H9 (cell line): ENCODE data around the gene VANGL2. TPM values are rescaled to one million over a fixed set of nuclear protein-coding genes. Genes with fewer than 3 reads are reported as not detected.

Source experiments
- DNase-seq: peaks from one replicate; pipeline ENCODE4 v3.0.0-alpha.2; 2017
- H2AFZ ChIP-seq: one replicate; pipeline ENCODE4 v1.6.1; 2013; ENCODE audit warnings: mild to moderate bottlenecking, low read length, control low read depth, moderate library complexity
- H2AK5ac ChIP-seq: 2 replicates; pipeline ENCODE4 v1.6.1; 2013; ENCODE audit warnings: low read length, control low read depth, mixed read lengths; ENCODE audit not compliant: insufficient read length
- H2BK120ac ChIP-seq: one replicate; pipeline ENCODE4 v1.6.1; 2013; ENCODE audit warnings: low read depth, mild to moderate bottlenecking, low read length, control low read depth, inconsistent platforms; ENCODE audit not compliant: poor library complexity, severe bottlenecking
- H2BK12ac ChIP-seq: 2 replicates; pipeline ENCODE4 v1.6.1; 2013; ENCODE audit warnings: low read length, control low read depth, mixed read lengths, low read depth; ENCODE audit not compliant: insufficient read length
- H2BK15ac ChIP-seq: 2 replicates; pipeline ENCODE4 v1.6.1; 2013; ENCODE audit warnings: low read depth, low read length, control low read depth
- H2BK20ac ChIP-seq: one replicate; pipeline ENCODE4 v1.6.1; 2013; ENCODE audit warnings: low read depth, mild to moderate bottlenecking, low read length, control low read depth, inconsistent platforms; ENCODE audit not compliant: poor library complexity, severe bottlenecking
- H2BK5ac ChIP-seq: 2 replicates; pipeline ENCODE4 v1.6.1; 2013; ENCODE audit warnings: low read length, control low read depth, mixed read lengths; ENCODE audit not compliant: insufficient read length
- H3K14ac ChIP-seq: 2 replicates; pipeline ENCODE4 v1.6.1; 2013; ENCODE audit warnings: low read length, control low read depth; ENCODE audit not compliant: insufficient read depth
- H3K18ac ChIP-seq: 2 replicates; pipeline ENCODE4 v1.6.1; 2013; ENCODE audit warnings: low read depth, mild to moderate bottlenecking, mixed read lengths, low read length, control low read depth; ENCODE audit not compliant: insufficient read length
- H3K23ac ChIP-seq: 2 replicates; pipeline ENCODE4 v1.6.1; 2013; ENCODE audit warnings: low read length, control low read depth, mixed read lengths, low read depth; ENCODE audit not compliant: insufficient read length
- H3K23me2 ChIP-seq: 2 replicates; pipeline ENCODE4 v1.6.1; 2013; ENCODE audit warnings: low read depth, mild to moderate bottlenecking, mixed read lengths, low read length, control low read depth; ENCODE audit not compliant: insufficient read length, poor library complexity, severe bottlenecking
- H3K27ac ChIP-seq: 2 replicates; pipeline ENCODE4 v1.5.1; 2013; ENCODE audit warnings: low read length, control low read depth, mixed read lengths, low read depth; ENCODE audit not compliant: insufficient read length
- H3K27me3 ChIP-seq: 2 replicates; pipeline ENCODE4 v1.6.1; 2013; ENCODE audit warnings: low read length, control low read depth, inconsistent platforms; ENCODE audit not compliant: insufficient read depth
- H3K4ac ChIP-seq: 2 replicates; pipeline ENCODE4 v1.6.1; 2013; ENCODE audit warnings: low read depth, mild to moderate bottlenecking, control low read depth, inconsistent platforms, low read length, moderate library complexity
- H3K4me1 ChIP-seq: 2 replicates; pipeline ENCODE4 v1.6.1; 2013; ENCODE audit warnings: low read length, control low read depth, inconsistent platforms; ENCODE audit not compliant: insufficient read depth
- H3K4me2 ChIP-seq: 2 replicates; pipeline ENCODE4 v1.6.1; 2013; ENCODE audit warnings: low read length, control low read depth, mixed read lengths; ENCODE audit not compliant: insufficient read length, insufficient read depth
- H3K56ac ChIP-seq: 2 replicates; pipeline ENCODE4 v1.6.1; 2013; ENCODE audit warnings: low read depth, mild to moderate bottlenecking, mixed read lengths, low read length, control low read depth; ENCODE audit not compliant: insufficient read length
- H3K79me1 ChIP-seq: 2 replicates; pipeline ENCODE4 v1.6.1; 2013; ENCODE audit warnings: low read depth, mild to moderate bottlenecking, moderate library complexity, low read length, control low read depth, inconsistent platforms; ENCODE audit not compliant: insufficient read depth, poor library complexity, severe bottlenecking
- H3K79me2 ChIP-seq: 2 replicates; pipeline ENCODE4 v1.6.1; 2013; ENCODE audit warnings: low read length, control low read depth, inconsistent platforms; ENCODE audit not compliant: insufficient read depth
- H3K9ac ChIP-seq: 2 replicates; pipeline ENCODE4 v1.6.1; 2013; ENCODE audit warnings: low read length, control low read depth, mixed read lengths; ENCODE audit not compliant: insufficient read length; ENCODE audit errors: extremely low read depth
- H3K9me3 ChIP-seq: one replicate; pipeline ENCODE4 v1.6.1; 2013; ENCODE audit warnings: low read depth, low read length, inconsistent platforms; ENCODE audit not compliant: control insufficient read depth
- H3T11ph ChIP-seq: one replicate; pipeline ENCODE4 v1.6.1; 2013; ENCODE audit warnings: mild to moderate bottlenecking, low read length, control low read depth, inconsistent platforms
- H4K20me1 ChIP-seq: one replicate; pipeline ENCODE4 v1.6.1; 2013; ENCODE audit not compliant: control insufficient read depth, insufficient read length, insufficient read depth
- H4K5ac ChIP-seq: 2 replicates; pipeline ENCODE4 v1.6.1; 2013; ENCODE audit warnings: low read depth, mild to moderate bottlenecking, mixed read lengths, low read length, control low read depth; ENCODE audit not compliant: insufficient read length
- H4K8ac ChIP-seq: replicated peaks from 2 replicates; pipeline ENCODE4 v1.6.1; 2013; ENCODE audit warnings: low read length, control low read depth, mixed read lengths, low read depth; ENCODE audit not compliant: insufficient read length
- H4K91ac ChIP-seq: 2 replicates; pipeline ENCODE4 v1.6.1; 2013; ENCODE audit warnings: low read depth, mild to moderate bottlenecking, moderate library complexity, mixed read lengths, low read length, control low read depth; ENCODE audit not compliant: insufficient read length
- H3K27ac Mint-ChIP-seq, 3 experiments: 2 replicates in 2 of 3; 3 replicates in 1 of 3; pipeline ENCODE4 v1.8.0; 2020 to 2021; ENCODE audit warnings: mixed read lengths in 3 of 3, mild to moderate bottlenecking in 1 of 3, moderate library complexity in 1 of 3
- H3K27me3 Mint-ChIP-seq: 2 replicates; pipeline ENCODE4 v1.8.0; 2021; ENCODE audit warnings: low read depth, mild to moderate bottlenecking, moderate library complexity, mixed read lengths
- H3K36me3 Mint-ChIP-seq, 3 experiments: 2 replicates in 2 of 3; 3 replicates in 1 of 3; pipeline ENCODE4 v1.8.0; 2020 to 2021; ENCODE audit warnings: low read depth in 3 of 3, mixed read lengths in 3 of 3; ENCODE audit not compliant: insufficient read depth in 1 of 3
- H3K4me1 Mint-ChIP-seq, 2 experiments: 2 replicates each; pipeline ENCODE4 v1.8.0; 2020; ENCODE audit warnings: mixed read lengths in 2 of 2
- H3K4me3 Mint-ChIP-seq, 2 experiments: 2 replicates in 1 of 2; 3 replicates in 1 of 2; pipeline ENCODE4 v1.8.0; 2020 to 2021; ENCODE audit warnings: mild to moderate bottlenecking in 2 of 2, mixed read lengths in 2 of 2, moderate library complexity in 1 of 2
- H3K9me3 Mint-ChIP-seq, 2 experiments: 2 replicates in 1 of 2; 3 replicates in 1 of 2; pipeline ENCODE4 v1.8.0; 2020; ENCODE audit warnings: mild to moderate bottlenecking in 2 of 2, mixed read lengths in 2 of 2, moderate library complexity in 1 of 2
- CTCF ChIP-seq: fragments of 200-600 bp; sonication (generic); conservative IDR thresholded peaks from 3 replicates; pipeline ENCODE4 v1.8.0; 2021; ENCODE audit warnings: antibody characterized with exemption, mild to moderate bottlenecking
- WGBS: extraction: QIAGEN DNeasy Blood & Tissue Kit; methylation state at CpG from one replicate; pipeline ENCODE4 v1.1.7; 2013; ENCODE audit warnings: missing lambda C conversion rate, low lambda C conversion rate, mixed read lengths; ENCODE audit not compliant: insufficient read length; ENCODE audit errors: extremely low coverage; 5-methylcytosine and 5-hydroxymethylcytosine counted together
- total RNA-seq: library from RNA; stranded (reverse); gene quantifications from 2 replicates; pipeline ENCODE4 v1.2.1, GENCODE V29; 2021

The VANGL2 gene
- total RNA-seq, 1 experiment from 2014 or later: 58.5 TPM

- no peak overlapping the region for H3K18ac ChIP-seq
- no peaks in the 10 kb centered on the region for H3K9me3 ChIP-seq
- no peaks in the 10 kb centered on the region for H3K9me3 Mint-ChIP-seq
- no peaks in the 10 kb centered on the region for H3K79me2 ChIP-seq
- peaks cover 0 to 2% (median 0%) of the 10 kb centered on the region in 3 experiments; a peak in 1 of 7 replicates for H3K36me3 Mint-ChIP-seq
- no peak overlapping the region for H3K4me2 ChIP-seq
- no peak overlapping the region for H3K4ac ChIP-seq
- no peak overlapping the region for H3K27ac ChIP-seq
- WGBS: no CpG with 5 or more reads among the region's 1 CpG
- no peak overlapping the region for H4K91ac ChIP-seq
- H4K20me1 ChIP-seq: no peaks in the 10 kb centered on the region
- no peaks in the 10 kb centered on the region for H3K27me3 ChIP-seq
- peaks cover 28 to 50% of the 10 kb centered on the region in 2 experiments for H3K4me1 Mint-ChIP-seq
- no peak overlapping the region for H4K5ac ChIP-seq
- no peaks in the 10 kb centered on the region for H3K23me2 ChIP-seq
- no peaks in the 10 kb centered on the region for H3K4me1 ChIP-seq
- no peak overlapping the region for H3K4me3 Mint-ChIP-seq
- no peak overlapping the region for H2BK5ac ChIP-seq
- peaks cover 4% of the 10 kb centered on the region; the same call in 1 of the 2 replicates for H3K27me3 Mint-ChIP-seq
- H3K79me1 ChIP-seq: no peaks in the 10 kb centered on the region
- no peak overlapping the region for H3K23ac ChIP-seq
- H3K9ac ChIP-seq: no peak overlapping the region
- no peak overlapping the region for H2BK12ac ChIP-seq
- no peak for TF ChIP-seq CTCF
- no peak overlapping the region for H3T11ph ChIP-seq
- H2AFZ ChIP-seq: no peak overlapping the region
- H3K56ac ChIP-seq: no peak overlapping the region
- H3K27ac Mint-ChIP-seq: no peak overlapping the region
- no peak overlapping the region for H2BK15ac ChIP-seq
- H2BK20ac ChIP-seq: no peak overlapping the region
- no peak for DNase-seq
- H3K14ac ChIP-seq: no peak overlapping the region
- H4K8ac ChIP-seq: no peak overlapping the region
- H2AK5ac ChIP-seq: no peak overlapping the region
- no peak overlapping the region for H2BK120ac ChIP-seq
These were observed 31.3 kb upstream of the VANGL2 start for GRCh38 chr1:160369087-160369486.
